ENCODE data around the gene C16orf87.

C16orf87 gene

DNA sequence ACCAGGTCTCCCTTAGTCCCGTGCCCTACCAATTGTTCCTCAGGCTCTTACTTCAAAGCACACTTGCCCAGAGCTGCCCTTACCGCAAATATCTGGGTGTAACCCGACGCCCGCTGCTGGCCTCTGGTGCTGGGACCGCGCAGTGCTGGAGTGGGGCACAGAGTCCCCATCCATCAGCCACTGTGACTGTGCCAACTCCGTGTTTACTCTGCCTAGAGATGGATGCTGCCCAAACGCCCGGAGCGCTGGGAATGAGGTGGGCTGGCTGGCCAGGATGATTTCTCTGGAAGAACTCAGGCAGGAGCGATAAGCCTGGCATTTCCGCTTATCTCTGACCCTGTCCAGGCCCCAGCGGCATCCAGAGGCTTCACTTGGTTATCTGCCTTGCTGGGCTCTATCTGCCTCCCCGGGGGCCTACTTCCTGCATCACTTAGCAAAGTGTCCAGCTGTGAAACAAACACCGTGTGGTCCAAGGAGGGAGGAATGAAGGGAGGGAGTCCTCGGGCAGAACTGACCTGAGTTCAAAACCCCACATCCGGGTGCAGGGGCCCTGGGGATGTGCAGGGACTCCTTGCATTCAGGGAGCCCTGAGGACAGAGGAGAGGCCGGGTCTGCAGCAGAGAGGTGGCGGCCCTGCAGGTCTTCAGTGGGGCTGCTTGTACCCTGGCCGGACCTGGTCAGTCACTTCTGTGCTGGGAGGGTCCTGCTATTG, 73.5 kb downstream of the C16orf87 start:
- no peak for DNase-seq (ENCODE audit: low read depth in 2 of 2)

DNA sequence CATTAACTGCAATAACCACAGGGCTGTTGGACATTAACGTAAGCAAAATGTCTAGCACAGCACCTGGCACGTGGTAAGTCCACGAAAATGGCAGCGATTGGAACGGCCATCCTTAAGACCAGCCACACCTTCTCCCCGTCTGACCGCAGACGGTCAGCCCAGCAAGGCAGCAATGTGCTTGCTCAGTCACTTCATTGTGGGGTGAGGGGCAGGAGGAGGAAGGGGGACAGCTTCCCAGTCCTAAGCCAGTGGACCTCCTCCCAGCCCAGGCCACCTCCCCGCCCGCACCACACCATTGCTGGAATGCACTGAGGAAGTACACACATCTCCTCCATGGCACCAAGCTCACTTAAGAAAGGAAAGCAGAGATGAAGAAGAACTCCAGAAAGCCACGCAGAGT, 74.2 kb downstream of the C16orf87 start:
- DNase-seq (ENCODE audit: low read depth in 2 of 2): no peak

DNA sequence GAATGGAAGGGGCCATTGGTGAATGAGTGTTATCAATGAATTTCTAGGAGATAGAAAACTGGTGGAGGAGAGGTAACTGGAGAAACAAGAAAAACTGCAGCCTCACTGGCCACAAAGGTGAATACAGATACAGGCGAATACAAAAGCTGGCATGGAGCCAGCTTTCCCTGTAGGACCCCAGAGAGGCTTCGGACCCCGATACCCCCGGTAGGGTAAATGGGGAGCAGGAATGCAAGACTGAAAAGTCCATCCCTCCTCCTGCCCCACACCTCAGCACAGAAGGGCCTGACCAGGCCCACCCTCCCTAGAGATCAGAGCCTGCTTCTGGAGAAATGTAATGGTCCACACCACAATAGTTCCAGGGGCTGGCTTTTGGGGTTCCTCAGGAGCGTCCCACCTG, 78.0 kb downstream of the C16orf87 start:
- DNase-seq (ENCODE audit: low read depth in 2 of 2): no peak

DNA sequence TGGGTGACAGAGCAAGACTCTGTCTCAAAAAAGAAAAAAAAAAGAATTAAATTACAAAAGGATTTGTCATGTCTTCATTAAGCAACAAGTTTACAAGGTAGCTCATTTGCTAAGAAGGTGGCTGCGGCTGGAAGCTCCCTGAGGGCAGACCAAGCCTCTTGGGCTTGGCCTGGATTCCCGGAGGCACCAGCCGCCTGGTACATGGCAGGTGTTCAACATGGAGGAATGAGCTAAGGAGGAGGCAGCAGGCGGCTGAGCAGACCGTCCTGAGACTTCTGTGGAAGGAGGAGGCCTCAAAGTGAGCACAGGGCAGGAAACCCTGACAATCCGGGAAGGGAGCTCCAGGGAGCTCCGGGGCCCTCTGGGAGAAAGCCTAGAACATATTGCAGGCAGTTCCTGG, 79.6 kb downstream of the C16orf87 start:
- no peak for DNase-seq (ENCODE audit: low read depth in 2 of 2)

DNA sequence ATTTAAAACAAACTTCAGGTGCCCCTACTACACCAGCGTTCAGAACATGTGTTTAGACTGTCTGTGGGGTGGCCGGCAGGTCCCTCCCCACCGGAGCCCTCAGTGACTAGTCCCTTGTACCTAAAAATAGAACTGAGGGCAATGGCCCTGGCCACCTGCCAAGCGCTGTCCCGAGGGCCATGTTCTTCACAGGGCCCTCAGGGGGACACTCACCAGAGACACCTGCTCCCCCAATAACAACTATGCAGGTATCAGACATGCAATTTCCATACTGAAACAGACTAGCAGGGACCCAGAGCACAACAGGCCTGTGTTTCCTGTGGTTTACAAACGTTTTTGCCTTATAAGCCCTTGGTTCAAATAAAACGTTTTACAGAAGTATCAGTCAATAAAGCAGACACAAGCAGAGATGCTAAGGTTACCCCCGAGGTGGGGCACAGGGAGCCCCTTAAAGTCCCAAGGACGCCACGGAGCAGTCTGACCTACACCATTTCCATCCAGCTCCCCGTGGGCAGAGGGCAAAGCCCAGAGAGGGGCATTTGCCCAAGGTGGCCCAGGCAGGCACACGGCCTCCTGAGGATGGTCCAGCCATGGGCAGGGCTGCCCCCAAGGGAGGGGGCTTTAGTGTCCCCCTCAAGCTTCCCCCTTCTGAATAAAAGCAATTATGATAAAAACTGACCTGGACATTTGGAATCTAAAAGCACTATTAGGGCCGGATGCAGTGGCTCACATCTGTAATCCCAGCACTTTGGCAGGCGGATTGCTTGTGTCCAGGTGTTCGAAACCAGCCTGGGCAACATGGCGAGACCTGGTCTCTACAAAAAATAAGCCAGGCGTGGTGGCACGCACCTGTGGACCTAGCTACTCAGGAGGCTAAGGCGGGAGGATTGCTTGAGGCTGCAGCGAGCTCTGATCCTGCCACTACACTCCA, 81.9 kb downstream of the C16orf87 start:
- no peak for DNase-seq (ENCODE audit: low read depth in 2 of 2)

DNA sequence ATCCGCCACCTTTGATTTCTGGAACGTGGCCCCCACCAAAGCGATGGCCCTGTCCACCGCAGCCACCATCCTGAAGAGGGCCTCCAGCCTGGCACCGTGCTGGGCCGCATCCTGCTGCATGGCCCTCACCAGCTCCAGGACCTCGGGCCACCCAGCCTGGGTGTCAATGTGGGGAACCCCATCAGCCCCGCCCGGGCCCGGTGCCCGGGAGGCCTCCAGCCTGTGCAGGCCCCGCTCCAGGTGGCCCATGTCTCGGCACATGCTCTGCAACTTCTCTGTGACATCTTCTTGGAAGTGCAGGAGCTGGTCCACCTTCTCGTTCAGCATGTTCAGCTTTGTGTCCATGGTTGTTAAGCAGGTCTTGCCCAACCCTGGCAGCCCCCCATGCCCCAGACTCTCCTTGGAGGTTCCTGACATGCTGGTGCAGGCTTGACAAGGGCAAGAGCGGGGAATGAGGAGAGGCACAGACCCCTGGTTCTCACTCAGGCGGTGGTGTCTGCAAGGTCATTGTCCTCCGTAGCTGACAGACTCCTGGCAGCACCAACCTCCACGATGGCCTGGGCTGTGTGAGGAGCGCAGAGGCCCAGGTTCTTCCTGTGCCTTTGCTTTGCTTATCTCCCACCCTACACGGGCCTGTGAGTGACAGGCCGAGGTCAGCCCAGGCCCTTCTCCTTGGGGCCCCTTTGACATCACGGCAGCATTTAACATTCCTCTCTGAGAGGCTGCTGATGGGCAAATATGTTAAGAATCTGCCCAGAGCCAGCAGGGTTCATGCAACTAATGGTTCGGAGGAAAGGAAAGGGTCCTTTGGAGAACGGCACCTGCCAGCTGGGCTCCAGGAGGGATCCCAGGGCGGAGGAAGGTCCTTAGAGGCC, 83.0 kb downstream of the C16orf87 start, which contains the start of gene MYLK3:
Gene MYLK3, minus strand, starts transcription at position 568 of the 875 bp plus-strand sequence. Its CDS starts 151 bp downstream, at position 417.
- no peak for DNase-seq (ENCODE audit: low read depth in 2 of 2)

DNA sequence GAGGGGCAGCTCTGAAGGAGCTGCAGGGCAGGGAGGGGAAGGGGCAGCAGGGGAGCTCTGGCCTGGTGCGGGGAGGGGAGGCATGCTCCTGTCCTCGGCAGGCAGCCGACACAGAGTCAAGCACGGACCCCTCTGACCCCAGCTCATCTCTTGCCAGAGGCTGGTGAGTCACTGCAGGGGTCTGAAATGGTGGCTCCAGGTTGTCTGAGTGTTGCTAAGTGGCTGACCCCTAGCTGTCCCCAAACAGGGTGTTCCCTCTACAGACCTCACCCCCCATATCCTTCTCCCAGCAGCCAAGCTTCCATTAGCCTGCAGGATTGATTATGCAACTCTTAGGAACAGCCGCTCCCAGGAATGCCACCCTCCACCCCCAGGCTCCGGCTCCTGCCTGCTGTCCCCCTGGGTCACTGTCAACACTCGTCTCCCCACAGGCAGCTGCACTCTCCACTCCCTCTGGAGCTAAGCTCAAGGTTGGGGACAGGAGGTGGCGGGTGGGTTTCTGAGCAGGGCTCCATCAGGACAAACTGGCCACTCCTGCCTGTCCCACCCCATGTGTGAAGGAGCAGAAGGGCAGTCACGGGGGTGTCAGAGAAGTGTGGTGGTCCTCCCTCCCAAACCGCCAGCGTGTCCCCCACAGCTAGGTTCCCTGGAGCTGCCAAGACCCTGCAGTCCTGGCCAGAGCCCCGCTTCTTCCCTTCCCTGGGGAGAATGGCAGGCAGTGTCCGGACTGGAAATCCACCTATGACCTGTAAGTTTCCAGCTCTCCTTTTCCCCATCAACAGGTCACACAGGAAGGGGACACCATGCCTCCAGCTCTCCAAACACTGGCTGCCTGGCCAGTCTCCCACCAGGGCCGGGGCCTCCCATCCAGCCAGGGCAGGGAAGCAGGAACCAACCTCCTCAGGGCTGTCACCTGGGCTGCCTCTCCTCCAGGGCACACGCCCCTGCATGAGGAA, 83.9 kb downstream of the C16orf87 start:
- no peak for DNase-seq (ENCODE audit: low read depth in 2 of 2)

Data from stimulated activated CD8-positive, alpha-beta memory T cell treated with anti-CD3 and anti-CD28 coated beads, Interleukin-15, amount 100 ng/mL, for 48 hours (primary cell).